ENCODE data around the gene ZNRD2. TPM values are rescaled to one million over a fixed set of nuclear protein-coding genes. Genes with fewer than 3 reads are reported as not detected.

The ZNRD2 gene
- total and polyA plus RNA-seq, 2 of the 8 experiments (the other 6 are each of a cell fraction or from before 2014, with no cell fraction given), result 53.4 to 125 TPM

DNA sequence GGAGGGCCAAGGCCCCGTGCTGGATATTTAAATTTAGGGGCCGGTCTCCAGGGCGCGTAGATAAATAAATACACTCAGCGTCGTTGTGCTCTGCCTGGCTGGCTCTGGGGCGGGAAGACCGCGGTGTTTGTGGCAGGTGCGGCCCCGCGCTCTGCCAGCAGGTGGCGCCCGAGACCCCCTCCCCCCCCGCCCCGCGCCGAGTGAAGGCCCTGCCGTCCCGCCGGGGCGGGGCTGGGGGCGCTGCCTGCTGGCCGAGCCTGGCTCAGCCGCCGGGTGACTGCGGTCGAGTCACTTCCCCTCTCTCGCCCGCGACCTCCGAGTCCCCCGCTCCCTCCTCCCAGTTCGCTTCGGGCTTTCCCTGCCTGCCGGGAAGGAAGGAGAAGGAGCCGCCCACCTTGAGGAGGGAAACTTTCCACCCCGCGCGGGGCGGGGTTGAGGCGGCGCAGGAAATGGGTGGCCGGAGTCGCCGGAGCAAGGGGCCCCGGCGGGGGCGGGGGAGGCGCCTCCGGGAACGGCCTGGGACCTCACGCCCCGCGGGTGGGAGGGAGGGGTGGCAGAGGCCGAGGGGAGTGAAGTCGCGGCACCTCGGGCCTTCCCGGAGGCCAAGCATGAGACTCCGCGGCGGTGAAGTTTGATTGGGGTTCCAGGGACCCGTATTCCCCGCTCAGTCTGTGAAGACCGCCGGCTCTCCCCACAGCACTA, 4.0 kb downstream of the ZNRD2 start (continued):
- TF ChIP-seq KDM4A (IDR thresholded peaks at IDR 0.05; ENCODE audit: low read depth, low read length, severe bottlenecking) (peak; percentile 60), EGR1 (IDR thresholded peaks at IDR 0.05; ENCODE audit: borderline replicate concordance, low read depth, low read length) (peak; percentile 20; the same call in 1 of the 2 replicates), BCL11A (IDR thresholded peaks at IDR 0.05; ENCODE audit: low read depth in 2 of 2, low read length in 2 of 2) (no peak), FOSL1 (IDR thresholded peaks at IDR 0.05; ENCODE audit: insufficient read depth, low read depth, low read length) (no peak), RAD21 (IDR thresholded peaks at IDR 0.05 in 1 of 2, conservative IDR thresholded peaks at IDR 0.05 in 1 of 2; ENCODE audit: low read depth in 2 of 2, low read length in 2 of 2) (peak; percentile 17 to 49; a peak in 3 of 4 replicates), SIN3A (conservative IDR thresholded peaks at IDR 0.05 in 1 of 2, IDR thresholded peaks at IDR 0.05 in 1 of 2; ENCODE audit: low read depth in 1 of 2, low read length in 2 of 2) (0 out of 4 replicates have a peak, but pooled peaks of 1 of the 2 experiments have one; percentile 25)
- TF ChIP-seq, protein P1, sequence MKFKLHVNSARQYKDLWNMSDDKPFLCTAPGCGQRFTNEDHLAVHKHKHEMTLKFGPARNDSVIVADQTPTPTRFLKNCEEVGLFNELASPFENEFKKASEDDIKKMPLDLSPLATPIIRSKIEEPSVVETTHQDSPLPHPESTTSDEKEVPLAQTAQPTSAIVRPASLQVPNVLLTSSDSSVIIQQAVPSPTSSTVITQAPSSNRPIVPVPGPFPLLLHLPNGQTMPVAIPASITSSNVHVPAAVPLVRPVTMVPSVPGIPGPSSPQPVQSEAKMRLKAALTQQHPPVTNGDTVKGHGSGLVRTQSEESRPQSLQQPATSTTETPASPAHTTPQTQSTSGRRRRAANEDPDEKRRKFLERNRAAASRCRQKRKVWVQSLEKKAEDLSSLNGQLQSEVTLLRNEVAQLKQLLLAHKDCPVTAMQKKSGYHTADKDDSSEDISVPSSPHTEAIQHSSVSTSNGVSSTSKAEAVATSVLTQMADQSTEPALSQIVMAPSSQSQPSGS (IDR thresholded peaks at IDR 0.05; ENCODE audit: low read length), result no peak
- TF ChIP-seq, protein P2, sequence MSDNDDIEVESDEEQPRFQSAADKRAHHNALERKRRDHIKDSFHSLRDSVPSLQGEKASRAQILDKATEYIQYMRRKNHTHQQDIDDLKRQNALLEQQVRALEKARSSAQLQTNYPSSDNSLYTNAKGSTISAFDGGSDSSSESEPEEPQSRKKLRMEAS (IDR thresholded peaks at IDR 0.05), result peak; percentile 42; the same call in 1 of the 2 replicates
